HG02870 (cell line): ENCODE data around the gene ZCCHC17.
"Not testable (repeated sequence)": the region's sequence is repeated elsewhere in the genome, so short reads cannot be mapped to it uniquely, and the experiment has no call there.

ENCODE experiments used
- ATAC-seq: cut with Tn5 transposase; IDR thresholded peaks from one replicate; pipeline ENCODE4 v1.9.1; 2021; ENCODE audit warnings: mild to moderate bottlenecking, moderate library complexity; ENCODE audit not compliant: unreplicated experiment

ZCCHC17 gene

GRCh38 chr1:31296486-31297276, at the start of gene ZCCHC17, which contains the start of gene SNRNP40:
Gene ZCCHC17, plus strand, starts transcription at chr1:31297032. Its CDS starts 13,067 bp downstream, at chr1:31310099.
Gene SNRNP40, minus strand, starts transcription at chr1:31296788. Its CDS starts 37 bp downstream, at chr1:31296751.
- peak; percentile 95 for ATAC-seq

- ATAC-seq, result no peak
Observed at GRCh38 chr1:31248276-31248675, 48.6 kb upstream of the ZCCHC17 start.

- no peak for ATAC-seq
Observed at GRCh38 chr1:31249854-31250253, 47.0 kb upstream of the ZCCHC17 start.

GRCh38 chr1:31257213-31257612, 39.6 kb upstream of the ZCCHC17 start:
- no peak for ATAC-seq

- ATAC-seq, result no peak
Observed at GRCh38 chr1:31258581-31258980, 38.3 kb upstream of the ZCCHC17 start.

- ATAC-seq, result no peak
Observed at GRCh38 chr1:31259746-31260145, 37.1 kb upstream of the ZCCHC17 start.

GRCh38 chr1:31261916-31262315, 34.9 kb upstream of the ZCCHC17 start:
- ATAC-seq, result no peak

- not testable (repeated sequence) for ATAC-seq
Observed at GRCh38 chr1:31262393-31262792, 34.4 kb upstream of the ZCCHC17 start.

- no peak for ATAC-seq
Observed at GRCh38 chr1:31263408-31263807, 33.4 kb upstream of the ZCCHC17 start.

- ATAC-seq, result no peak
Observed at GRCh38 chr1:31264790-31265386, 31.9 kb upstream of the ZCCHC17 start.

GRCh38 chr1:31266547-31266946, 30.3 kb upstream of the ZCCHC17 start:
- ATAC-seq, result no peak

GRCh38 chr1:31272369-31272768, 24.5 kb upstream of the ZCCHC17 start:
- no peak for ATAC-seq

- no peak for ATAC-seq
Observed at GRCh38 chr1:31273619-31274018, 23.2 kb upstream of the ZCCHC17 start.

GRCh38 chr1:31282426-31282825, 14.4 kb upstream of the ZCCHC17 start:
- not testable (repeated sequence) for ATAC-seq

- ATAC-seq, result not testable (repeated sequence)
Observed at GRCh38 chr1:31287791-31288190, 9.0 kb upstream of the ZCCHC17 start.

- no peak for ATAC-seq
Observed at GRCh38 chr1:31289021-31289420, 7.8 kb upstream of the ZCCHC17 start.

GRCh38 chr1:31295874-31296485, 852 bp upstream of the ZCCHC17 start:
- ATAC-seq, result no peak

- ATAC-seq, result no peak
Observed at GRCh38 chr1:31297277-31298247, 730 bp downstream of the ZCCHC17 start.

- no peak for ATAC-seq
Observed at GRCh38 chr1:31299365-31299764, 2.5 kb downstream of the ZCCHC17 start.

- ATAC-seq, result no peak
Observed at GRCh38 chr1:31300193-31300592, 3.4 kb downstream of the ZCCHC17 start.
